GOT3 (cell line): ENCODE results near the gene AP3S2.
"Not testable (repeated sequence)": the region's sequence is repeated elsewhere in the genome, so short reads cannot be mapped to it uniquely, and the experiment has no call there.

Source experiments
- DNase-seq: peaks from one replicate; lab custom pipeline; 2025; ENCODE audit warnings: mixed read lengths; lab: John Stamatoyannopoulos, UW

The AP3S2 gene

DNA sequence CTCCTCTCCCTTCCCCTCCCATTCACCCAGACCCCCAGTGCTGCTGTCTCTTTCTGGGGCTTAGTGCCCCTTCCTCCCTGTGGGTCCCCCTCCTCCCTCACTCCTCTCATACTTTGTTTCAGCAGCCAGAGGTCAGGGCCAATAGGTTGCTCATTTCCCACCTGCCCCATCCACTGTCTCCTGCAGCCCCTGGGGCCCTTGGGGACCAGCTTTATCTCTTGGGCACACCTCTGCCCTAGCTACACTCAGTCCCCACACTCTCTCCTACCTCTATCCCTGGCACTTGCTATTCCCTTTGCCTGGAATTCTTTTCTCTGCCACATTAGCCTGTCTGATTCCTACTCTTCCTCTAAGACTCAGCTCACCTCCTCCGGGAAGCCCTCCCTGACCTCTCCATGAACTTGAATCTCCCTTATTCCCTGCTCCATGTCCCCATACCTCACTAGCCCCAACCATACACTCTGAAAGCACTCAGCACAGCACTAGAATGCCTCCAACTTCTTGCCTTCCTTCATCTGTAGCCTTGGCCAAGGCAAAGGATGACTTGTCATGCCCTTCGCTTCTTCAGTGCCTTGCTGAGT lies 93.8 kb downstream of the AP3S2 start:
- no peak for DNase-seq

DNA sequence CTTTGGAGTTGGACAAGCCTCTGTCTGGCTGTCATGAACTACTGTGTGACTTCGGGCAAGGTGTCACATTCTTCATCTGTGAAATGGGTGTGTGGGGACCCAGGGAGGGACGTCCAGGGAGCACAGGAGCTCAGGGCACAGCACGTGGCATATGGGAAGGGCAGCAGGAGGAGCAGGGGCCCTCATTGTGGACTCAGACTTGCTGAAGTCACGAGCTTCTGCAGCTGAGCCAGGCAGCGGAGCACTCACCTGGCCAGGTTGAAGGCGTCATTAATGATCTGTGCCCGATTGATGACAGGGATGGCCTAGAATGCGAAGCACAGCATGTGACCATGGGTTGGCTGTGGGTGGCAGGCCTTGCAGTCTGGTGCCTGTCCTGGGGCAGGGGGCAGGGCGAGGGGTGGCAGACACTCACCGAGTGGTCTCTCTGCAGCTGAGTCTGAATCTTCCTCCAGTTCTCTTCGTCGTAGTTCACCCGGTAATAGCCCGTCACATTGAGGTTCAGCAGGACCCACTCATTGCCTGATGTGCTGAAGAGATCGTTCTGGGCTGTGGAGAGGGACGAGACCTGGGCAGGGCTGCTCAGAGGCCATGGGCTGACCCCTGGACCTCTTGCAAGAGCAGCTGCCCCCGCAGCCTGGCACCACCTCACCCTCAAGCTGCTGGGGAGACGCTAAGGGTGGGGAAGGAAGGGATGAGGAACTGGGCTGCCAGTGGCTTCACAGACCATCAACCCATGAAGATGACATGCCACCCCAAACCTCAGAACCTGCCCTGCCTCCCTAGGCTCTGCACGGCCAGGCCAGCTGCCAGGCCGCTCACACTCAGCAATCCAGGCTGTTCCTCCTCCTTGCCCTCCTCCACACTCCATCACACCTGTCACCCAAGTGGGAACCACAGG lies 94.5 kb downstream of the AP3S2 start:
- no peak for DNase-seq

DNA sequence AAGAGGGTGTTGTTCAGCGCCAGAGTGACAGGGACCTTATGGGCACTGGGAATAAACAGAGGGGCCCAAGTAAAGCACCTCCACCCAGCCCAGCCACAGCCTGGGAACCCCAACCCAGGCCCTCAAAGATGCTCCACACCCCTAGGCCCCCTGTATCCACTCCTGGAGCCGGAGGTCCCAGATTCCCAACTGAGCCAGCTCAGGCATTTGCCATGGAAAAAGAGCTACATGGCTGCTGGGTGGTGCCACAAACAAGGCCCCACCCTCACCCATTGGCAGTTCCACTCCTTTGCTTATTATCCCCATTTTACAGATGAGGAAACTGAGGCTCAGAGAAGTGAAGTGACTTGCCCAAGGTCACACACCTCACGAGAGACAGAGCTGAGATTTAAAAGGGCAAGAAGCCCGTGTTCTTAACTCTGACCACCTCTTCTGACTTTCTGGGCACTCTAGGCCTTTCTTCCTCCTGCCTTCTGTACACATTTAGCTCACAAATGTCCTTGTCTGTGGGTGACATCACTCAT lies 96.1 kb downstream of the AP3S2 start:
- no peak for DNase-seq

- no peak for DNase-seq
Measured at GRCh38 chr15:89795996-89796395, 97.8 kb downstream of the AP3S2 start.

- no peak for DNase-seq
Measured at GRCh38 chr15:89794627-89795241, 99.1 kb downstream of the AP3S2 start.

DNA sequence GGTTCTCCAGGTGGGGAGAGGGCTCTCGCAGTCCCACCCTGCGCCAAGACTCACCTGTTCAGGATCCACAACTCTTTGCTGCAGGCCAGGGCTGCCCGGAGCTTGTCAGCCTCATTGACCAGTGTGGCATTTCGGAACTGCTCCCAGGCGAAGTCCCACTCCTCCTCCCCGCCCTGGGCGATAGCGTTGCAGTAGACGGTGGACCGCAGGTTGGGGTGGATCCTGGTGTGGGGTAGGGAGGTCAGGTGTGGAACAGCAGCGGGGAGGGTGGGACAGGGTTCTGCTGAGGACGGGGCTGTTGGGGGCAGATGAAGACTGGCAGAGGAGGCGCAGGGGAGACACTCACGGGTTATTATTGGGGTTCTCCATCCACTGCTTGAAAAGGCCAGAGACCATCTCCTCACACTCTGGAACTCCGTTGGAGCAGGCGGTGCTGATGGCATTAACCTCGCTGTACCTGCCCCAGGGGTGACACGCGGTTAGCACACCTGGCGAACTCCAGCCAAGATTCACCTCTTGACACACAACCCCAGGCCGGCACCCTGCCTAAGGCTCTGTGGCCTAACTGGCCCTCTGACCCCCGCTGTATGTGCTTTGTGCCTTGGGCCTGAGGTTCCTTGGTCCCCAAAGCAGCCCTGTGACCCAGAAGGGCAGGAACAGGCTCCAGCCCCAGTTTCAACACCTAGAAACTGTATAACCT lies 101.5 kb downstream of the AP3S2 start:
- DNase-seq, result no peak

DNA sequence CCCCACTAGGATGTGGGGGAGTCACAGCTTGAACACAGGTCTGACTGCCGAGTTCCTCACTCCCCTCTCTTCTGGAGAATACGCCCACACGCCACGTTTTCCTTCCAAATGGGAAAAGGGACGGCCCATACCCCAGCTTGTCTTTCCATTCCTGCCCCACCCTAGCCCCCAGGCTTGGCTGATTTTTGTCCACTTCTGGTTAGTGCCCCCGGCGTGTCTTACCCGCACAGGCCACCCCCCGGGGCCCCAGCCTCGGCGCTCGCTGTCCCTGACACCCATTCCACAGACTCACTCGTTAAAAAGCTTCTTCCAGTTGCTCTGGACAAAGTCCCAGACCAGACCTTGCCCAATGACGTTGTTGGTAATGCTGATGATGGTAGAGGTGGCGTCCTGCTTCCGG lies 103.1 kb downstream of the AP3S2 start:
- DNase-seq, result no peak

GRCh38 chr15:89790206-89790605 lies 103.6 kb downstream of the AP3S2 start:
- no peak for DNase-seq

DNA sequence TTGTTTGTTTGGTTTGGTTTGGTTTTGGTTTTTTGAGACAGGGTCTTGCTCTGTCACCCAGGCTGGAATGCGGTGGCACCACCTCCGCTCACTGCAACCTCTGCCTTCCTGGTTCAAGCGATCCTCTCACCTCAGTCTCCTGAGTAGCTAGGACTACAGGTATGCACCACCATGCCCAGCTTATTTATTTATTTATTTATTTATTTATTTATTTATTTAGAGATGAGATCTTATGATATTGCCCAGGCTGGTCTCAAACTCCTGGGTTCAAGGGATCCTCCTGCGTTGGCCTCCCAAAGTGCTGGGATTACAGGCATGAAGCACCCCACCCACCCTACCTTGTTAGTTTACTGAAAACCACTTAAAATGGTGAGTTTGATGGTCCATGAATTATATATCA lies 105.2 kb downstream of the AP3S2 start:
- DNase-seq, result not testable (repeated sequence)

DNA sequence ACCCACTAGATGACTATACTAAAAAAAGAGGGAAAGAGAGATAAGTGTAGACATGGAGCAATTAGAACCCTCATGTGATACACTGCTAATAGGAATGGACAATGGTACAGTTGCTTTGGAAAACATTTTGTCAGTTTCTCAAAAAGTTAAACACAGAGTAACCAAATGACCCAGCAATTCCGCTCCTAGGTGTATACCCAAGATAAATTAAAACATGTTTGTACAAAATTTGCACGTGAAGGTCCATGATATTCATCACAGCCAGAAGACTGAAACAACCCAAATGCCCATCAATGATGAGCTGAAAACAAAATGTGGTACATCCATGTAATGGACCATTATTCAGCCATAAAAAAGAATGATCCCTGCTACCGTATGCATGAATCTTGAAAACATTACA lies 105.8 kb downstream of the AP3S2 start:
- DNase-seq, result no peak

DNA sequence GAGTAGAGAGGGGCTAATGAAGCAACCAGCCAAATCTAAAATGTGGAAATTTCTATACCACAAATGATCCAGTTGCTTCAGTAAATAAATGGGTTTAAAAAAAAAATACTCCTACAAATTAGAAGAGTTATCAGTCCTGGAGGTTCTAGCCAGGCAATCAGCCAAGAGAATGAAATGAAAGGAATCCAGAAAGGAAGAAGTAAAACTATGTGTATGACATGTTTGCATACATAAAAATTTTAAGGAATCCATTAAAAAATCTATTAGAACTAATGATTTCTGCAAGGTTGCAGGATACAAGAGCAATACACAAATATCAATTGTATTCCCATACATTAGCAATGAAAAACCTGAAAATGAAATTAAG lies 108.0 kb downstream of the AP3S2 start:
- no peak for DNase-seq

GRCh38 chr15:89785064-89785773 lies 108.6 kb downstream of the AP3S2 start:
- DNase-seq, result no peak

DNA sequence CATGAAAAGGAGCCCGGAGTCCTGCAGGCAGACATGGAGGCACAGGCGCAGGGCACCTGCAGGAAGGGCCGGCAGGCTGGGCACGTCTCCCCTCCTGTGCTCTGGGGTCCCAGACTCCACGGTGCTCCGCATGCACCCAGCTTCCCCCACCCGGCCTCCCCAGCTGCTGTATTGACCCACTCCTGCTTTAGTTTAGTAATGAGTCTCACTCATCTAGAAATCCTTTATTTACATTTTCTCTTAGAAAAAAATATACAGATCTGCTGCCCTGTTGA lies 109.2 kb downstream of the AP3S2 start:
- DNase-seq, result no peak

DNA sequence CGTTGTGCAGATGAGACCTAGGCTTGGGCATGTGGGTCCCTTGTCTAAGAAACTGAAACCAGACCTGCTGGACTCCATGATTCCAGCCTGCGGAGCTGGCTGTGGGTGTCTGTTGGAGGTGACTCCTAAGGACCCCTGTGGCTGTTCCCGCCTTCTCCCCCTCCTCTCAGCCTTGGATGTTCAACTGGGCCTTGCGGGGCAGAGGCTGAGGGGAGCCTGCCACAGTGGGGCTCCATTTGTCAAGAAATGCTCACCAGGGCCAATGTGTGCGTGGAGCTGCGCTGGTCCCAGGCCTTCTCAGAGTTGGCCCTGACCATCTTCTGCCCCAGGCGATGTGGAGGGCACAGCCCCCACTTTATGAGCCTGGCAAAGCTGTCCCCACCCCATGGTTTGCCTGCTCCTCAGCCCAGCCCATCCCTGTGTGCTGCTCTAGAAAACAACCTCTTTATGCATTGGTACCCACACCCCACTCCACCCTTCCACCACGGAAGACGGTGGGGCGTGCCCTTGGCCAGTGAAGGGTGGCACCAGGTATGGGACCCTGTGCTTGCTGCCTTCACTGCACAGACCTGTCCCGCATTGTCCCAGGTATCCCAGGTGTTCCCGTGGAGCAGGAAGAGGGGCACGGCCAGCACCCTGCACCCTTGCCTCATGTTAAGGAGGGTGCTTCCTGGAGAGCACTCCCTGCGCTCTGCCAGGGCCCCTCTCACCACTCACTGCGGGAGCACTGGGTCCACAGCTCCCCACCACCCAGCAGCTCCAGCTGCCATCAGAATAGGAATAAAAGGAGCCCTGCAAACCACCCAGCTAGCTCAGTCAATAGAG lies 109.7 kb downstream of the AP3S2 start:
- no peak for DNase-seq

DNA sequence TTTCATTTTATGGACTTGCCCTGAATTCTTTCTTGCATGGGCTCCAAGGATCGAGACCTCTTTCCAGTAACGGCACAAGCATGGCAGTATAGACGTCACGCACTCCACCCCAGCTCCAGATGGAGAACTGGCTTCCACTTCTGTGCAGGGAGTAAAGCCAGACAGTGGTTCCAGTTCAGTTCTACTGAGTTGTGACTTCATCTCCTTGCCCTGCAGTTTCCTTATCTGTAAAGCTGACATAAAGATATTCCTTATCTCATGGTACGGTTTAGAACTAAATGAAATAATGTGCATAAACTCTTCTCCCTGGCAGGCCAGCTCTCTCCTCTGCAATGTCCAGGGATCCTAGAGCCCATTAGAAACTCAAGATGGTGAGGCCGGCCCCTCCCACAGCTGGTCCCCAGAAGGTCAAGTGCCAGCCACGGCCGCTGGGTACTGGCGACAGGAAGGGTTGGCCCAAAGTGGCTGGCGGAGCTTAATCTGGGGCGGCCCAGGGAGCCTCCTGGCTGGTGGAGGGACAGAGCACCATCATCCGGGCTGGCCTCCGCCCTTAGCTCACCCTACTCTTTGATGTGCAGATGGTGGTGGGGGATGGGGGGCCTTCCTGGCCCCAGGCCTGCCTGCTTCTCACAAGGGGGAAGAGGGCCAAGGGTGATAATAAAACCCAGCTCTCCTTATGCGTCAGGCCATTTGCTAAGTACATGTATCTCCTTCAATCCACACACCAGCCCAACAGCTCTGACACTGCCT lies 110.5 kb downstream of the AP3S2 start:
- DNase-seq, result no peak

GRCh38 chr15:89782619-89782950 lies 111.2 kb downstream of the AP3S2 start:
- not testable (repeated sequence) for DNase-seq

DNA sequence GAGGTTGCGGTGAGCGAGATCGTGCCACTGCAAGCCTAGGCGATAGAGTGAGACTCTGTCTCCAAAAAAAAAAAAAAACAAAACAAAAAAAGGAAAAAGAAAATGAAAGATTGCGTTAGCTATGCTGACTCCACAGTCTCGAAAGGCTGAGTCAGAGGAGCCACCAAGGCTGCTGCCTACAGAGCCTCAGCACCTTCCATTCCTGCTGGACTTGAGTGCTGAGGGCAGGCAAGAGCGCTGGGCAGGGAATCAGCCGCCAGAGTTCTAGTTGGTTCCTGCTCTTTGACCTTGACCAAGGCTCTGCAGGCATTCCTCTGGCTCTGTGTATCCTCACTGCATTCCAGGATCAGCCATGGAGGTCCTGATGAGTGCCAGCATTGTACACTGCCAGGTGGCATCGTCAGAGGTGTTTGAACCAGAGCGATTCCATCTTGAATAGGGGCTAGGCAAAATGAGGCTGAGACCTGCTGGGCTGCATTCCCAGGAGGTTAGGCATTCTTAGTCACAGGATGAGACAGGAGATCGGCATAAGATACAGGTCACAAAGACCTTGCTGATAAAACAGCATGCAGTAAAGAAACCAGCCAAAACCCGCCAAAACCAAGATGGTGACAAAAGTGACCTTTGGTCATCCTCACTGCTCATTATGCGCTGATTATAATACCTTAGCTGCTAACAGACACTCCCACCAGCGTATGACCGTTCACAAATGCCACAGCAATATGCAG lies 111.7 kb downstream of the AP3S2 start:
- no peak for DNase-seq

DNA sequence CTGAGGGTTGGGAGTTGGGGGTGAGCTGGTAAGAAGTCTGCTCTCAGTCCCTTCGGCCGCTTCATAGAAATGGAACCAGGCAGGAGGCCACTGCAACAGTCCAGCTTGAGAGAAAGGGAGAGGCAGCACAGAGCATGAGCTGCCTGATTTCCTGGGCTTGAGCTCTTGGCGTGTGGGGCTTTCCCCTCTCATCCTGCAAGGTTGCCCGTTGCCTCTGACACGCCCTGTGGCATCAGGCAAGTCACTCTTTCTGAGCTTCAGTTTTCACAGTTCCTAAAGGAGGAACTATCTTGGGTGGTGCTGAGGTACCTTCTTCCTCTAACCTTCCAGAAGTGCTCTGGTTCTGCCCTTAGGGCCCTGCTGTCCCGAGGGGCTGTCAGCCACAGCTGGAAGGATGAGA lies 112.7 kb downstream of the AP3S2 start:
- no peak for DNase-seq

DNA sequence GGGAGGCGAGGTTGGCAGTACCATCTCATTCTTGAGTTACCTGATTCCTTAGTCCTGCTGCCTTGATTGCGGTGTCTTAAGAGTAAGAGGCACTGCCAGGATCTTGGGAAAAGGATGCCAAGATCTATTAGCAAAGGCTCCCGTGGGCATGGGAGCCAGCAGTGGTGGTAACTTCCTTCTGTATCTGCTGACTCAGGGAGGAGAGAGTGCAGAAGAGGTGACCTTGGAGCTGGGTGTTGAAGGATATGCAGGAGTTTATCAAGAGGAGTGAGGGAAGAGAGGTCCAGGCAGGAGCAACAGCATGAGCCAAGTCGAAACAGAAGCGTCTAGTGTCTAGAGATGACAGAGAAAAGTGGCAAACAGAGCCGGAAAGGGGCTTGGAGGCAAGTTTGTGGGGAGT lies 113.2 kb downstream of the AP3S2 start:
- DNase-seq, result no peak
